Medulla oblongata (tissue), 1 donor: ENCODE measurements around the gene SRF.

Source experiments
- DNase-seq: peaks from one replicate; pipeline ENCODE4 v3.0.0-alpha.2; 2015; ENCODE audit errors: extremely low spot score

Gene SRF

GRCh38 chr6:43183441-43183840 lies 12.4 kb downstream of the SRF start:
- no peak for DNase-seq

GRCh38 chr6:43184268-43184985 lies 13.4 kb downstream of the SRF start:
- no peak for DNase-seq

GRCh38 chr6:43185391-43185985 lies 14.4 kb downstream of the SRF start:
- DNase-seq, result no peak

- DNase-seq, result no peak
Measured at GRCh38 chr6:43186019-43186418, 14.9 kb downstream of the SRF start.

GRCh38 chr6:43186706-43187105 lies 15.6 kb downstream of the SRF start:
- DNase-seq, result no peak

- no peak for DNase-seq
Measured at GRCh38 chr6:43187821-43188220, 16.8 kb downstream of the SRF start.

- DNase-seq, result no peak
Measured at GRCh38 chr6:43188426-43188825, 17.4 kb downstream of the SRF start.

- no peak for DNase-seq
Measured at GRCh38 chr6:43189776-43190304, 18.8 kb downstream of the SRF start.

GRCh38 chr6:43192911-43193310 lies 21.8 kb downstream of the SRF start:
- DNase-seq, result no peak

GRCh38 chr6:43193929-43194328 lies 22.9 kb downstream of the SRF start:
- DNase-seq, result no peak

GRCh38 chr6:43196337-43196736 lies 25.3 kb downstream of the SRF start:
- no peak for DNase-seq

- DNase-seq, result no peak
Measured at GRCh38 chr6:43199912-43200311, 28.8 kb downstream of the SRF start.

GRCh38 chr6:43200541-43200940 lies 29.5 kb downstream of the SRF start:
- DNase-seq, result no peak

GRCh38 chr6:43202451-43202850 lies 31.4 kb downstream of the SRF start:
- DNase-seq, result no peak

- no peak for DNase-seq
Measured at GRCh38 chr6:43203029-43203717, 32.1 kb downstream of the SRF start.

- no peak for DNase-seq
Measured at GRCh38 chr6:43203718-43204095, 32.6 kb downstream of the SRF start.

GRCh38 chr6:43204271-43205105 lies 33.4 kb downstream of the SRF start:
- no peak for DNase-seq

- DNase-seq, result no peak
Measured at GRCh38 chr6:43205849-43206248, 34.8 kb downstream of the SRF start.

- DNase-seq, result no peak
Measured at GRCh38 chr6:43207286-43207685, 36.2 kb downstream of the SRF start.

GRCh38 chr6:43211955-43212354 lies 40.9 kb downstream of the SRF start:
- DNase-seq, result no peak

- no peak for DNase-seq
Measured at GRCh38 chr6:43213431-43213830, 42.4 kb downstream of the SRF start.

- DNase-seq, result no peak
Measured at GRCh38 chr6:43215066-43215465, 44.0 kb downstream of the SRF start.
